Measurements from ENCODE around the gene SAXO1. TPM values are rescaled to one million over a fixed set of nuclear protein-coding genes. Genes with fewer than 3 reads are reported as not detected.
"Not testable (repeated sequence)": the region's sequence is repeated elsewhere in the genome, so short reads cannot be mapped to it uniquely, and the experiment has no call there.

Gene SAXO1
- total and polyA plus RNA-seq, 12 donors = under 0.01 to 0.94 (median 0.23) TPM; not detected in 4

DNA sequence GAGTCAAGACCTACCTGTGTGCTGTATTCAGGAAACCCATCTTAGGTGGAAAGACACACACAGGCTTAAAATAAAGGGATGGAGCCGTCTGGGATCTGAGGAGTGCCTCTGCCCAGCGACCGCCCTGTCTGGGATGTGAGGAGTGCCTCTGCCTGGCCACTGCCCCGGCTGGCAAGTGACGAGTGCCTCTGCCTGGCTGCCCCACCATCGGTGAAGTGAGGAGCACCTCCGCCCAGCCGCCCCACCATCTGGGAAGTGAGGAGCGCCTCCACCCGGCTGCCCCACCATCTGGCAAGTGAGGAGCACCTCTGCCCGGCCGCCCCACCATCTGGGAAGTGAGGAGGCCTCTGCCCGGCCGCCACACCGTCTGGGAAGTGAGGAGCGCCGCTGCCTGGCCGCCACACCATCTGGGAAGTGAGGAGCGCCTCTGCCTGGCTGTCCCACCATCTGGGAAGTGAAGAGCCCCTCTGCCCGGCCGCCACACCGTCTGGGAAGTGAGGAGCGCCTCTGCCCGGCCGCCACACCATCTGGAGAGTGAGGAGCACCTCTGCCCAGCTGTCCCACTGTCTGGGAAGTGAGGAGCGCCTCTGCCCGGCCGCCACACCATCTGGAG is 33.7 kb downstream of the SAXO1 start:
- TF ChIP-seq, protein P1, sequence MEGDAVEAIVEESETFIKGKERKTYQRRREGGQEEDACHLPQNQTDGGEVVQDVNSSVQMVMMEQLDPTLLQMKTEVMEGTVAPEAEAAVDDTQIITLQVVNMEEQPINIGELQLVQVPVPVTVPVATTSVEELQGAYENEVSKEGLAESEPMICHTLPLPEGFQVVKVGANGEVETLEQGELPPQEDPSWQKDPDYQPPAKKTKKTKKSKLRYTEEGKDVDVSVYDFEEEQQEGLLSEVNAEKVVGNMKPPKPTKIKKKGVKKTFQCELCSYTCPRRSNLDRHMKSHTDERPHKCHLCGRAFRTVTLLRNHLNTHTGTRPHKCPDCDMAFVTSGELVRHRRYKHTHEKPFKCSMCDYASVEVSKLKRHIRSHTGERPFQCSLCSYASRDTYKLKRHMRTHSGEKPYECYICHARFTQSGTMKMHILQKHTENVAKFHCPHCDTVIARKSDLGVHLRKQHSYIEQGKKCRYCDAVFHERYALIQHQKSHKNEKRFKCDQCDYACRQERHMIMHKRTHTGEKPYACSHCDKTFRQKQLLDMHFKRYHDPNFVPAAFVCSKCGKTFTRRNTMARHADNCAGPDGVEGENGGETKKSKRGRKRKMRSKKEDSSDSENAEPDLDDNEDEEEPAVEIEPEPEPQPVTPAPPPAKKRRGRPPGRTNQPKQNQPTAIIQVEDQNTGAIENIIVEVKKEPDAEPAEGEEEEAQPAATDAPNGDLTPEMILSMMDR (IDR thresholded peaks at IDR 0.05) = no peak
- no peak for TF ChIP-seq POLR2A (IDR thresholded peaks at IDR 0.05)
- no peak for DNase-seq
- Histone ChIP-seq H3K36me3 (replicated peaks in 1 of 2) (no peaks in the 10 kb centered on the region), H3K27me3 (no peaks in the 10 kb centered on the region), H3K9me3 (replicated peaks in 1 of 3) (no peaks in the 10 kb centered on the region), H3K4me3 (no peak overlapping the region), H3K27ac (no peak overlapping the region), H3K4me1 (replicated peaks in 1 of 2) (peaks cover 0 to 6% of the 10 kb centered on the region in 2 donors)
- WGBS, 4 donors = 91 to 98% (median 93%) methylated on average over 7 to 28 of the region's 28 CpGs
- intact Hi-C loops (cut with DNase I) = no loop called here

DNA sequence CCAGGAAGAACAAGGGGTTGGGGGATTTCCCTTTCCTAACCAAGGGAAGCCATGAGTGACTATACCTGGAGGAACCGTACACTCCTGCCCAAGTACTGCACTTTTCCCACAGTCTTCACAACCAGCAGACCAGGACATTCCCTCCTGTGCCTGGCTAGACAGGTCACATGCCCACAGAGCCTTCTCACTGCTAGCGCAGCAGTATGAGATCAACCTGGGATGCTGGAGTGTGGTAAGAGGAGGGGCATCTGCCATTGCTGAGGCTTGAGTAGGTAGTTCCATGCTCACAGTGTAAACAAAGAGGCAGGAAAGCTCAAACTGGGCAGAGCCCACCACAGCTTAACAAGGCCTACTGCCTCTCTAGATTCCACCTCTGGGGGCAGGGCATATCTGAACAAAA is 35.9 kb downstream of the SAXO1 start:
- Histone ChIP-seq H3K27me3 (no peaks in the 10 kb centered on the region), H3K9me3 (replicated peaks in 1 of 3) (no peaks in the 10 kb centered on the region), H3K27ac (no peak overlapping the region), H3K4me3 (no peak overlapping the region), H3K4me1 (replicated peaks in 1 of 2) (peaks cover 0 to 6% of the 10 kb centered on the region in 2 donors), H3K36me3 (replicated peaks in 1 of 2) (no peaks in the 10 kb centered on the region)
- no peak for TF ChIP-seq POLR2A (IDR thresholded peaks at IDR 0.05)
- TF ChIP-seq, protein P1 (IDR thresholded peaks at IDR 0.05) = no peak
- DNase-seq = no peak
- WGBS, 4 donors = 50 to 76% (median 60%) methylated on average over 2 of the region's 2 CpGs
- intact Hi-C loops (cut with DNase I) = no loop called here

DNA sequence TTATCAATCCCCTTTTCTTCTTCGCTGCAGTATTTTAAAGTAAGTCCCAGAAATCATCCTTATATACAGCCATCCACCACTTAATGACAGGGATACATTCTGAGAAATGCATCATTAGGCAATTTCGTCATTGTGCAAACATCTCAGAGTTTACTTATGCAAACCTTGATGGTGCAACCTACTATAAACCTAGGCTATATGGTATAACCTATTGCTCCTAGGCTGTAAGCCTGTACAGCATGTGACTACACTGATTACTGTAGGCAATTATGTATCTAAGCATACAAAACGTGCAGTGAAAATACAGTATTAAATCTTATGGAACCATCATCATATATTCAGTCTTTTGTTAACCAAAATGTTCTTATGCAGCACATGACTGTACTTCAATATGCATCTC is 36.8 kb downstream of the SAXO1 start:
- H3K9me3 ChIP-seq (replicated peaks in 1 of 3) = no peaks in the 10 kb centered on the region
- no peak for TF ChIP-seq POLR2A (IDR thresholded peaks at IDR 0.05)
- TF ChIP-seq, protein P1 (IDR thresholded peaks at IDR 0.05) = no peak
- intact Hi-C loops (cut with DNase I) = no loop called here
- H3K27me3 ChIP-seq = no peaks in the 10 kb centered on the region
- DNase-seq = no peak
- H3K36me3 ChIP-seq (replicated peaks in 1 of 2) = no peaks in the 10 kb centered on the region
- H3K4me1 ChIP-seq (replicated peaks in 1 of 2) = peaks cover 0 to 6% of the 10 kb centered on the region in 2 donors
- H3K27ac ChIP-seq = no peak overlapping the region
- H3K4me3 ChIP-seq = no peak overlapping the region
- WGBS, 4 donors = 63 to 71% (median 67%) methylated on average over 3 of the region's 3 CpGs

DNA sequence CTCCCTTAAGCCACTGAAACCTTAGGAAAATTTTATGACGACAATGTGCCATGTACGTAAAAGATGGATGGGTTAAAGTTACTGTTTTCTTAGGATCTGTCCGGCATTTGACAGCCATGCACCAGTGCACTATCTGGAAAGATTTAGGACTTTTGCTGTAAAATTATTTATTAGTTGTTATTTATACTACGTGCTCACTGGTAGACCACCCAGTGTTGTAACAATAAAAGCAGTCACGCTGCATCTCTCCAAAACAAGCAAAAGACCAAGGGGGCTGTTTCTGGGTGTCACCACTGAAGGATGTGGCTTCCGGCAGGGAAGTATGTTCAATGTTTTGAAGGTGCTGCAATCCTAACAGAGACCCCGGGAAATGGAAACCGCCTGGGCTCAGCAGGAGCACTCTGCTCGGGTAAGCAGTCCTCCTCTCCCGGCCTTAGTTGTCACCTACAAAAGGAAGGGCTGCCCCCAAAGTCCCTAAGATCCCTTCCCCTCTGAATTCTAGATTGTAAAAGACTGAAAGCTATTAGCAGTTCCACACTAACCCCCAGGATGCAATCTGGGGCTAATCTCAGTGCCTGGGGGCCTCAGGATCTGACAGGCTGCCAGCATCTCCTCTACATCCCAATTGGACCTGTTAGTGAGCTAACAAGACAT is 38.6 kb downstream of the SAXO1 start:
- no peaks in the 10 kb centered on the region for H3K9me3 ChIP-seq (replicated peaks in 1 of 3)
- peak overlapping the region in 1 of 5 donors; percentile 1 for H3K27ac ChIP-seq
- no peak for DNase-seq
- no peaks in the 10 kb centered on the region for H3K27me3 ChIP-seq
- TF ChIP-seq, protein P1 (IDR thresholded peaks at IDR 0.05) = no peak
- TF ChIP-seq POLR2A (IDR thresholded peaks at IDR 0.05) = no peak
- no peak overlapping the region for H3K4me3 ChIP-seq
- intact Hi-C loops (cut with DNase I) = no loop called here
- peaks cover 0 to 6% of the 10 kb centered on the region in 2 donors for H3K4me1 ChIP-seq (replicated peaks in 1 of 2)
- WGBS, 4 donors = 68 to 83% (median 77%) methylated on average over 10 of the region's 10 CpGs
- no peaks in the 10 kb centered on the region for H3K36me3 ChIP-seq (replicated peaks in 1 of 2)

DNA sequence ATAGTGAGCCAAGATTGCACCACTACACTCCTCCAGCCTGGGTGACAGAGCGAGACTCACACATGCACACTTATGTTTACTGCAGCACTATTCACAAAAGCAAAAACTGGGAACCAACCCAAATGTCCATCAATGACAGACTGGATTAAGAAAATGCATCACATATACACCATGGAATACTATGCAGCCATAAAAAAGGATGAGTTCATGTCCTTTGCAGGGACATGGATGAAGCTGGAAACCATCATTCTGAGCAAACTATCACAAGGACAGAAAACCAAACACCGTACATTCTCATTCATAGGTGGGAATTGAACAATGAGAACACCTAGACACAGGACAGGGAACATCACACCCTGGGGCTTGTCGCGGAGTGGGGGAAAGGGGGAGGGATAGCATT is 41.8 kb downstream of the SAXO1 start:
- H3K4me3 ChIP-seq; DNase-seq; intact Hi-C loops (cut with DNase I); H3K36me3 ChIP-seq (replicated peaks in 1 of 2); H3K4me1 ChIP-seq (replicated peaks in 1 of 2); H3K9me3 ChIP-seq (replicated peaks in 1 of 3); H3K27me3 ChIP-seq; H3K27ac ChIP-seq: not testable (repeated sequence)
- 87 to 100% (median 99%) methylated on average over 4 of the region's 4 CpGs for WGBS, 4 donors

Data from adrenal gland (tissue), 12 donors.